Measurements from ENCODE around the gene DHCR7.

DHCR7 gene

GRCh38 chr11:71448257-71449171 lies at the start of gene DHCR7:
Gene DHCR7 (minus strand): TSS chr11:71448393. CDS start chr11:71444952, 3,441 bp downstream.
- peak; percentile 93 for DNase-seq

GRCh38 chr11:71496421-71496820 lies 48.2 kb upstream of the DHCR7 start:
- no peak for DNase-seq

DNA sequence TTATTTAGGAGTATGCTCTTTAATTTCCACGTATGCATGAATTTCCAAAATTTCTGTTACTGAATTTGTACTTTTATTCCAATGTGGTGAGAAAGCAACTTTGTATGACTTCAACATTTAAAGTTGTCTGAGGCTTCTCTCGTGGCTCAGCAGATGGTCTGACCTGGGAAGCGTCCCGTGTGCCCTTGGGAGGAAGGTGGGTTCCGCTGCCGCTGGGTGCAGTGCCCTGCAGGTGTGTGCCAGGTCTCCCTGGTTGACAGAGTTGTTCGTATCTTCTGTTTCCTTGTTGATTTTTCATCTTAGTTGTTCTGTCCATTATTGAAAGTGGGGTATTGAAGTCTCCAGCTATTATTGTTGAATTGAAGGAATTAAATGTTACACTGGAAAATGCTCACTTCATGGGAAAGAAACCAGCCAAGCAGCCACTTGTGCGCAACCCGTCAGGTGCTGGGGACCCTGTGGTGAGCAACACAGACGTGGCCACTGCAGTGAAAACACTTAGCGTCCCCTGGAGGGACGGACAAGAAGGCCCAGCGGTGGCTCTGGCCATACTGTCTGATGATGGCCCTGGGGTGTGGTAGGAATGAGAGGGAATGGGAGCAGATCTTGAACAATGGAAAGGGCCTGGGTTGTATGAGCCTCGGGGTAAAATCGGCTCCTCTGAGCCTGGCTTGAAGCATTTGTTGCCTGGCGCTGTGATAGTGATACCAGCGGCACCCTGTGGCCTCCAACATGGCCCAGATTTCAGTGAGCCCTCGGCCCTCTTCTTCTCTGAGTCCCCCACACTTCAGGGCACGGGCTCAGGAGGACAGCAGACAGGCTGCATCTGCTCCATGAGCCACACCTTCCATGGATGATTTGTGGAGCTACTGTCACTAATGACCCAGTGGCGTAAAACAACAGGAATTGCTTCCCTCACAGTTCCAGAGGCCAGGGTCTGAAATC lies 47.4 kb upstream of the DHCR7 start:
- no peak for DNase-seq

- no peak for DNase-seq
These were observed 43.7 kb upstream of the DHCR7 start for GRCh38 chr11:71491940-71492339.

DNA sequence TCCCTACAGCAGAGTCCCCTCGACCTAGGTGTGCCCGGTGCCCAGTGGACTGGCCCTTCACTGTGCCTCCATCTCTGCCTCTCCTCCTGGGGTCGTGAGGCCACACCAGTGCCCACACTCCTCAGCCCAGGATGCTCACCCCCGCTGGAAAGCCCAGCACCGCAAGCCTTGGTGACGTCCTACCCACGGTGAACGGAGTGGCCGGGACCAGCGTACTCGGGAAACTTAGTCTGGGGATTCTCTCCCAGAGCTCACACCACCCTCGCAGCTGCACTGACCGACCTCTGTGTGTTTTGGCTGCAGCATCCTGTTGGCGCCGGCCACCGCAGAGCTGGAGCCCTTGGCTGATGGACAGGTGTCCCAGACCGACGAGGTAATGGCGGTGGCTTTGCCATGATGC lies 43.3 kb upstream of the DHCR7 start:
- DNase-seq, result no peak

- DNase-seq, result no peak
These were observed 42.7 kb upstream of the DHCR7 start for GRCh38 chr11:71490731-71491390.

- DNase-seq, result no peak
These were observed 42.0 kb upstream of the DHCR7 start for GRCh38 chr11:71490044-71490730.

DNA sequence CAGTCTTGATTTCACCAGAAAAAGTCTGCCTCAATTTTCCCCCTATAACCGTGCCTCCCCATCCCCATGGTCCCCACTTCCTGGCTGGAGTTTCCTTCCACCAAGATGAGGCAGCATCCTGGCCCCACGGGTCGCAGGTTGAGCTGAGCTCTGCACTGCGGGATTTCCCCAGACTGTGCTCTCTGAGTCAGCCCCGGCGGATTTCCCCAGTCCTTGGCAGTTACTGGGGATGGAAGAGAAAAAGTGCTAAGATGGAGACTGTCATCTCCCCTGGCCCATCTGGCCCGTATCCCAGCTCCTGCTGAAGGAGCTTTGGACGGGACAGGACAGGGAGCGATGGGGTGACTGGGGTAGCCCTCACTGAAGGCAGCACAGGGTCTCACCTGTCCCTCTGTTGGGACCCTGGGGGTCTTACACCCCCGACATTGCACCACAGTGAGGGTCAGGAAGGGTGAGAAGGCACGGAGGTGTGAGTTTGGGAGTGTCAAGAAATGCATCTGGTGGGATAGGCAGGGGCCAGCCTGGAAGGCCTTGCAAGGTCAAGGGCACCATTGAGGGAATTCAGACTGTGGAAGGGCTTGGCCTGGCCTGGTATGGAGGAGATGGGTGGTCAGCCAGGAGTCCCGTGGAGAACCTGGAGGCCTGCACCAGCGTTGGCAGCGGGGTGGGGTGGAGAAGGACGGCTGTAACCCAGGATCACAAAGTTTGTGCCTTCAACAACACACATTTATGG lies 41.3 kb upstream of the DHCR7 start:
- DNase-seq, result no peak

DNA sequence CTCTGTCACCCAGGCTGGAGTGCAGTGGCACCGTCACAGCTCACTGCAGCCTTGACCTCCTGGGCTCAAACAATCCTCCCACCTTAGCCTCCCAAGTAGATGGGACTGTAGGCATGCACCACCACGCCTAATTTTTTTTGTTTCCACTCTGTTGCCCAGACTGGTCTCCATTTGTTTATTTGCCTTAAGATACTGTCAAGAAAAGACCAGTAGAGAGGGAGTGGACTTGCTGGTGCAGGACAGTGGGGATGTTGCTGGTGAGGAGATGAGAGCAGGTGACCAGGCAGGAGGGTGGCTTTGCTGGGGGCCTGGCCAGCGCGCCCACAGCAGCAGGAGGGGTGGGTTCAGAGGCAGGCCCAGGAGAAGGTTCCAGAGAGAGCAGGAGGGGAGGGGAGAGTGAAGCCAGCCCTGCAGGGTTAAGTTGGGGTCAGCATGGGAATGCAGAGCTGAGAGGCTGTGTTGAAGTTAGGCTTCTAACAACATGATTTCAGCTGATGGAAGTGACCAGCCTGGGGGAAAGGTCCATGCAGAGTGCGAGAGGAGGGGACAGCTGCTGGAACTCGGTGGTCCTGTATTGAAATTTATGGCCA lies 40.6 kb upstream of the DHCR7 start:
- DNase-seq, result no peak

GRCh38 chr11:71486320-71486719 lies 38.1 kb upstream of the DHCR7 start:
- no peak for DNase-seq

DNA sequence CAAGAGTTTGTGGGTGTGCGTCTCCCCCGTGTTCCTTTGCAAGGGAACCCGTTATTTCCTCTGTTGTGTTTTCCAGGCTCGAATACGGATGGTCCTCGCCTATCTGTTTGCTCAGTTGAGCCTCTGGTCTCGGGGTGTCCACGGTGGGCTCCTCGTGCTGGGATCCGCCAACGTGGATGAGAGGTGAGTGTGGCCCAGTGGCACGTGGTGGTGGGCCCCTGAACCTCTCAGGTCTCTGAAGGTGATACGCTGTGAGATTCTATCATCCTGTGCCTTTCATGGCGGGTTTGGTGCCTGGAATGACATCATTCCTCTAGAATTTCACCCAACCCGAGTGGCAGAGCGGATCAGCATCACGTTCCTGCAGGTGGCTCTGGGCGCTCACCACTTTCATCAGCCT lies 37.3 kb upstream of the DHCR7 start:
- DNase-seq, result no peak

DNA sequence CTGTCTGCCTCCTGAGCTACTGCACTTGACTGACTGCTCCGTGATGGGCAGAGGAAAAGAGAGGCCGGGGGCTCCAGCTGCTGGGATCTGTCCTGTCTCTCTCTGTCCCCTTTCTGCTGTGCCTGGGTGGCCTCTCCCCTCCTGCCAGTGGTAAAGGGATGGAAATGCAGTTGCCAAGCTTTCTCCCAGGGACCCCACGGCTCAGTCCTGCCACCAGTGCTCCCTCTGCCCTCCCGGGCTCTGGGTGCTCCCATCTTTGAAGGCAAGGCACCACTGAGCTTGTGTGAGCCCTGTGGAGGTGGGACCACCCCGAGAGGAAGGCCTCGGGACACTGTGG lies 36.8 kb upstream of the DHCR7 start:
- no peak for DNase-seq

GRCh38 chr11:71484248-71485062 lies 36.3 kb upstream of the DHCR7 start:
- no peak for DNase-seq

GRCh38 chr11:71483692-71484091 lies 35.5 kb upstream of the DHCR7 start:
- DNase-seq, result no peak

GRCh38 chr11:71482746-71483364 lies 34.7 kb upstream of the DHCR7 start:
- DNase-seq, result no peak

- no peak for DNase-seq
These were observed 34.0 kb upstream of the DHCR7 start for GRCh38 chr11:71482216-71482615.

GRCh38 chr11:71481101-71481960 lies 33.1 kb upstream of the DHCR7 start:
- DNase-seq, result no peak

DNA sequence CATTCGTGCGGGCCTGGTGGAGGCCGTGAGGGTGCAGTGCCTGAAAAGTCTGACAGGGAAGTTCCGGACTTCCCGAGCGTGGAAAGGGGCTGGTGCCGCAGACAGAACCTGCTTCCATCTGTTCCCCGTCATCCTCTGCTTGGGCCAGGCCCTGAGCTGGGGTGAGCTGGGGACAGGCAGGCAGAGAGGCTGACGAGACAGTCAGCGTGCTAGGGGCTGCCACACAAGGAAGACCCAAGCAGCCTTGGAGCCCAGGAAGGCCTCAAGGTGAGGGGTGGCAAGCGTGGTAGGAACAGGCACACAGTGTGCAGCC lies 30.3 kb upstream of the DHCR7 start:
- DNase-seq, result no peak

Measured in CD4-positive, alpha-beta T cell treated with Interleukin-21 for 1 hour (primary cell).